Testis (tissue), 3 donors: ENCODE results near the gene RBM45. TPM values are rescaled to one million over a fixed set of nuclear protein-coding genes. Genes with fewer than 3 reads are reported as not detected.

Experiments
- DNase-seq: peaks from one replicate; pipeline ENCODE4 v3.0.0-alpha.2; 2019
- H3K27ac ChIP-seq, 2 donors: fragments of 200-600 bp; sonication (generic); one replicate each; pipeline ENCODE4 v1.5.1; 2019
- H3K27me3 ChIP-seq: fragments of 200-600 bp; sonication (generic); one replicate; pipeline ENCODE4 v1.5.1; 2019
- H3K36me3 ChIP-seq: fragments of 200-600 bp; sonication (generic); one replicate; pipeline ENCODE4 v1.5.1; 2017; ENCODE audit warnings: low read depth; ENCODE audit errors: missing control alignments
- H3K4me1 ChIP-seq: fragments of 200-600 bp; sonication (generic); one replicate; pipeline ENCODE4 v1.5.1; 2019
- H3K4me3 ChIP-seq, 2 donors: fragments of 200-600 bp; sonication (generic); one replicate each; pipeline ENCODE4 v1.5.1; 2017 to 2019
- H3K9me3 ChIP-seq: fragments of 200-600 bp; sonication (generic); one replicate; pipeline ENCODE4 v1.5.1; 2017
- POLR2A ChIP-seq: fragments of 450-650 bp; IDR thresholded peaks from one replicate; pipeline ENCODE4 v1.6.1; 2017; ENCODE audit warnings: antibody characterized with exemption, mild to moderate bottlenecking, moderate library complexity
- WGBS, 2 donors: methylation state at CpG; one replicate each; pipeline ENCODE4 v1.1.5; 2018; 5-methylcytosine and 5-hydroxymethylcytosine counted together
- intact Hi-C: fragments of 100-400 bp; cut with DNase I; formaldehyde crosslinking; loops from one replicate; pipeline ENCODE4 v1.15.1; 2023; ENCODE audit warnings: low total_unique reads
- polyA plus RNA-seq: library from polyadenylated mRNA; stranded (reverse); fragments of 350-450 nt; fragmentation: Illumina TruSeq; extraction: RNeasy Lipid Tissue Mini Kit (QIAGEN cat#74804); gene quantifications from one replicate; pipeline ENCODE4 v1.2.3, GENCODE V29; 2014; ENCODE audit warnings: low read depth, low replicate concordance; ENCODE audit not compliant: insufficient read depth
- total RNA-seq, 2 donors: library from RNA; depleted of rRNA; stranded (reverse); fragments of >200 nt; gene quantifications; one replicate each; pipeline ENCODE4 v1.2.3, GENCODE V29; 2016
- TF ChIP-seq, protein P1 (sequence below), 3 experiments: fragments of 450-650 bp in 2 of 3; fragments of 200-600 bp in 1 of 3; sonication (generic) in 1 of 3; IDR thresholded peaks; one replicate each; pipeline ENCODE4 v1.5.1; 2016 to 2019; ENCODE audit warnings: antibody characterized with exemption in 3 of 3, mild to moderate bottlenecking in 2 of 3, moderate library complexity in 1 of 3

The RBM45 gene
- total and polyA plus RNA-seq, 3 donors from 2014 or later = 11.2 to 26.8 (median 18.6) TPM

DNA sequence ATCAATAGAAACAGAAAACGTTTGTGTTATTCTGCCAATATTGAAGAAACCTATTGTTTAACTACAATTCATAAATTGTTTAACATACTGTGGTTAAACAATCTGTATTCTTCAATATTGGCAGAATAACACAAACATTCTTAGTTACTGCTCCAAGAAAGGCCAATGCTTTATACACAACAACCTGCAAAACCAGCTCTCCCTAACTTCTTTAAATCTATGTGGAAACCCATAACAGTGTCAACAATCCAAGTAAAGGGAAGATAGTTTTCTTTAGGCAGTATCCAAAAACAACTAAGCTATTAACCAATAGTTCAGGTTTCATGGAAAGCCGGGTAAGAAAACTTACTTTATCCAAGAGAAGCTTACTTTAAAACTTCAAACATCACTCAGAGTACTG, 6.2 kb upstream of the RBM45 start:
- H3K4me1 ChIP-seq = no peaks in the 10 kb centered on the region
- H3K36me3 ChIP-seq = no peaks in the 10 kb centered on the region
- intact Hi-C loops = no loop called here
- H3K27ac ChIP-seq = no peak overlapping the region
- no peaks in the 10 kb centered on the region for H3K9me3 ChIP-seq
- TF ChIP-seq, protein P1, sequence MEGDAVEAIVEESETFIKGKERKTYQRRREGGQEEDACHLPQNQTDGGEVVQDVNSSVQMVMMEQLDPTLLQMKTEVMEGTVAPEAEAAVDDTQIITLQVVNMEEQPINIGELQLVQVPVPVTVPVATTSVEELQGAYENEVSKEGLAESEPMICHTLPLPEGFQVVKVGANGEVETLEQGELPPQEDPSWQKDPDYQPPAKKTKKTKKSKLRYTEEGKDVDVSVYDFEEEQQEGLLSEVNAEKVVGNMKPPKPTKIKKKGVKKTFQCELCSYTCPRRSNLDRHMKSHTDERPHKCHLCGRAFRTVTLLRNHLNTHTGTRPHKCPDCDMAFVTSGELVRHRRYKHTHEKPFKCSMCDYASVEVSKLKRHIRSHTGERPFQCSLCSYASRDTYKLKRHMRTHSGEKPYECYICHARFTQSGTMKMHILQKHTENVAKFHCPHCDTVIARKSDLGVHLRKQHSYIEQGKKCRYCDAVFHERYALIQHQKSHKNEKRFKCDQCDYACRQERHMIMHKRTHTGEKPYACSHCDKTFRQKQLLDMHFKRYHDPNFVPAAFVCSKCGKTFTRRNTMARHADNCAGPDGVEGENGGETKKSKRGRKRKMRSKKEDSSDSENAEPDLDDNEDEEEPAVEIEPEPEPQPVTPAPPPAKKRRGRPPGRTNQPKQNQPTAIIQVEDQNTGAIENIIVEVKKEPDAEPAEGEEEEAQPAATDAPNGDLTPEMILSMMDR (IDR thresholded peaks at IDR 0.05) = no peak
- TF ChIP-seq POLR2A = no peak
- no peaks in the 10 kb centered on the region for H3K27me3 ChIP-seq
- no peak overlapping the region for H3K4me3 ChIP-seq
- WGBS, 2 donors = 65 to 73% methylated on average over 2 of the region's 2 CpGs
- DNase-seq = no peak

DNA sequence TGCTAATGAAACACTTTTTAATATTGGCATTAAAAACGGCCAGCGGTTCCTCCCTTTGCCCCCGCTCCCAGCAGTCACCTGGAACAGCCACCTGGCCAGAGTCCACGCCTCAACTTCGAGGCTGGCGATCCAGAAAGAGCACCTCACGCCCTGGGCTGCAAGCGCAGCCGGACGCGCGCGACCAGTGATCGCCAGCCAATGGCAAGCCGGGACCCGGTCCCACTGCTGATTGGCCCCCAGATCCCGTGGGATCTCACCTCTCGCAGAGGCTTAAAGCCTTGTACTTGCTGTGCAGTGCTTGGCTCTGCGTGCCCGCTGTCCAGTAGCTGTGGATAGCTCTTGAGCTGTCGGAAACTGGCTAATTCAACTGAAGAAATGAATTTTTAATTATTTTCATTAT, 4.1 kb upstream of the RBM45 start:
- intact Hi-C loops = no loop called here
- no peaks in the 10 kb centered on the region for H3K36me3 ChIP-seq
- WGBS, 2 donors = 61 to 83% methylated on average over 20 to 21 of the region's 21 CpGs
- no peak for TF ChIP-seq POLR2A
- TF ChIP-seq, protein P1 (IDR thresholded peaks at IDR 0.05) = no peak
- H3K27ac ChIP-seq = no peak overlapping the region
- no peaks in the 10 kb centered on the region for H3K4me1 ChIP-seq
- H3K9me3 ChIP-seq = no peaks in the 10 kb centered on the region
- no peaks in the 10 kb centered on the region for H3K27me3 ChIP-seq
- DNase-seq = peak; percentile 73
- peak overlapping the region; percentile 19 to 29 for H3K4me3 ChIP-seq

DNA sequence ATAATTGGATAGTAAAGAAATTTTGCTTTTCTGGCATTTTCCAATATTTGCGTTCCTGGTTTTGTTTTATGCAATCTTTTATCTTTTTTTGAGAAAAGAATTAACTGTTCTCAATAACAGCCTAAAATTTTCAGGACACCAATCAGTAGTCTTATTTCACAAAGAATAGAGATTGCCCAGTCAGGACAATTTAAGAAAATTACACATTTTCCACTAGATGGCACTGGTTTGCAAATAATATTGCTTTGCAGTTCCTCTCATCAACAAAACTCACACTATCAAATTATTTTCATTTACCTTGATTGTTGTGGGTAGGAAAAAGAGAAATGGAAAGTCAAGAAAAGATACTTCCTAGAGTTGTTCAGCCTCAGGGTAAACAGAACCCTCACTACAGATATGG, 2.4 kb upstream of the RBM45 start:
- no peaks in the 10 kb centered on the region for H3K36me3 ChIP-seq
- no peak for TF ChIP-seq POLR2A
- TF ChIP-seq, protein P1 (IDR thresholded peaks at IDR 0.05) = peak; percentile 41 to 57 (median 46)
- intact Hi-C loops = no loop called here
- H3K4me1 ChIP-seq = peaks cover 9% of the 10 kb centered on the region
- 13 to 34% methylated on average over 1 of the region's 1 CpG for WGBS, 2 donors
- H3K9me3 ChIP-seq = no peaks in the 10 kb centered on the region
- H3K4me3 ChIP-seq = no peak overlapping the region
- DNase-seq = no peak
- no peak overlapping the region for H3K27ac ChIP-seq
- H3K27me3 ChIP-seq = no peaks in the 10 kb centered on the region

DNA sequence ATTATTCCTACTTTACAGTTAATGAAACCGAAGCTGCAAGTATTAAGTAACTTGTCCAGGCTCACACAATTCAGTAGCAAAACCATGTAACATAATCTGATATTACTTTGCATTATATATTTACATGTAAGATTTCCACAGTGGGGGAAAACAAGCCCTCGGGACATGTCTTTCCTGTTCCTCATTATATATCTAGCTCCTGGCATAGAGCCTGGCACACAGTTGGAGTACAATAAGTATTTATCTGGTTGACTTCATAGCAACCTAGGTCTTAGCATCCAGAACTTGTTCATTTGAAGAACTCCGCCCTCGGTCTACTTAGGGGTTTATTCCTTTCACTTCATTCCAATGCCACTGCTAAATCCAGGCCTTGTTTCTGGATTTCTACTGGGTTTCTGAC, 1.6 kb upstream of the RBM45 start:
- intact Hi-C loops = no loop called here
- H3K4me3 ChIP-seq = no peak overlapping the region
- no peak for DNase-seq
- H3K36me3 ChIP-seq = no peaks in the 10 kb centered on the region
- H3K27me3 ChIP-seq = no peaks in the 10 kb centered on the region
- 87% methylated on average over 4 of the region's 4 CpGs for WGBS, 2 donors
- no peak overlapping the region for H3K27ac ChIP-seq
- peaks cover 9% of the 10 kb centered on the region for H3K4me1 ChIP-seq
- no peaks in the 10 kb centered on the region for H3K9me3 ChIP-seq
- TF ChIP-seq, protein P1 (IDR thresholded peaks at IDR 0.05) = no peak
- TF ChIP-seq POLR2A = no peak

DNA sequence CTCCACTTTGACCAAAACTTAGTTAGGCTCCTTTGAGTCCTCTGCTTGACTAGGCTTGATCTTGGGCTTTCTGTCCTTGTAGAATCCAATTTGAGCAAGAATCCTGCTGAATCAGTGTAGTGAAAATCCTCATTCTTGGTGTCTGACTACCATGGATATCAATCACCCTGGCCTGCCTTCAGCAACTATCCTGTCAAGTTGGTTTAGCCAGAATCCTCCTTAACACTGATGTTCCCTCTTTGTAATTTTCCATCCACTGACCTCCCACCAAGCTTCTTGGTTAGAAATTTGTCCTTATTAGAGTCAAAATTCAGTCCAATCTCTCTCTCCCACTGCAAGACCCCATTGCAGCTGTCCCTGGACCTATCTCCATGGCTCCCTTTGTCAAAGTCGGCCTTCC, 494 bp upstream of the RBM45 start:
- Histone ChIP-seq H3K4me3 (peak overlapping the region in 1 of 2 donors; percentile 69), H3K36me3 (no peaks in the 10 kb centered on the region)

More for the DNA sequence above, 494 bp upstream of the RBM45 start:
- no peaks in the 10 kb centered on the region for H3K27me3 ChIP-seq
- peaks cover 9% of the 10 kb centered on the region for H3K4me1 ChIP-seq
- TF ChIP-seq POLR2A = no peak
- TF ChIP-seq, protein P1 (IDR thresholded peaks at IDR 0.05) = no peak
- H3K9me3 ChIP-seq = no peaks in the 10 kb centered on the region
- intact Hi-C loops = no loop called here
- H3K27ac ChIP-seq = no peak overlapping the region
- WGBS, 2 donors = 55 to 79% methylated on average over 1 of the region's 1 CpG
- no peak for DNase-seq
